Smooth muscle cell (in vitro differentiated cells): Measurements from ENCODE around the gene PARD3B. TPM values are rescaled to one million over a fixed set of nuclear protein-coding genes. Genes with fewer than 3 reads are reported as not detected.
A peak's percentile ranks its signal among the peaks of the same experiment; 100 is the strongest.

ENCODE experiments used
- DNase-seq: peaks from one replicate; lab custom pipeline; 2025; ENCODE audit not compliant: unreplicated experiment; lab: John Stamatoyannopoulos, UW
- H2AFZ ChIP-seq: fragments of 200-600 bp; sonication (generic); 2 replicates; pipeline ENCODE4 v1.6.0; 2016; ENCODE audit warnings: antibody characterized with exemption, low read depth, mild to moderate bottlenecking
- H3F3A ChIP-seq: fragments of 200-600 bp; sonication (generic); 2 replicates; pipeline ENCODE4 v1.6.0; 2017; ENCODE audit warnings: antibody characterized with exemption, low read depth
- H3K27ac ChIP-seq: fragments of 200-600 bp; sonication (generic); 2 replicates; pipeline ENCODE4 v1.5.1; 2016; ENCODE audit warnings: low read depth, mild to moderate bottlenecking
- H3K27me3 ChIP-seq: fragments of 200-600 bp; sonication (generic); 2 replicates; pipeline ENCODE4 v1.6.1; 2016; ENCODE audit warnings: low read depth, mild to moderate bottlenecking
- H3K36me3 ChIP-seq: fragments of 200-600 bp; sonication (generic); 2 replicates; pipeline ENCODE4 v1.5.1; 2016; ENCODE audit warnings: low read depth
- H3K4me1 ChIP-seq: fragments of 200-600 bp; sonication (generic); 2 replicates; pipeline ENCODE4 v1.5.1; 2016; ENCODE audit warnings: low read depth
- H3K4me2 ChIP-seq: fragments of 200-600 bp; sonication (generic); 2 replicates; pipeline ENCODE4 v1.6.0; 2016; ENCODE audit warnings: mild to moderate bottlenecking
- H3K4me3 ChIP-seq: fragments of 200-600 bp; sonication (generic); 2 replicates; pipeline ENCODE4 v1.5.1; 2016; ENCODE audit warnings: mild to moderate bottlenecking
- H3K79me2 ChIP-seq: fragments of 200-600 bp; sonication (generic); 2 replicates; pipeline ENCODE4 v1.6.0; 2016; ENCODE audit warnings: low read depth, mild to moderate bottlenecking
- H3K9ac ChIP-seq: fragments of 200-600 bp; sonication (generic); 2 replicates; pipeline ENCODE4 v1.6.0; 2016; ENCODE audit warnings: low read depth
- H3K9me3 ChIP-seq: fragments of 200-600 bp; sonication (generic); replicated peaks from 2 replicates; pipeline ENCODE4 v1.5.1; 2016; ENCODE audit warnings: low read depth
- H4K20me1 ChIP-seq: fragments of 200-600 bp; sonication (generic); 2 replicates; pipeline ENCODE4 v1.6.0; 2016; ENCODE audit warnings: low read depth
- CTCF ChIP-seq: fragments of 200-600 bp; sonication (generic); IDR thresholded peaks from 2 replicates; pipeline ENCODE4 v1.5.1; 2017; ENCODE audit warnings: borderline replicate concordance, mild to moderate bottlenecking, antibody characterized with exemption; ENCODE audit not compliant: insufficient read depth, poor library complexity, severe bottlenecking
- WGBS: methylation state at CpG from one replicate; pipeline ENCODE4 v1.1.7; 2016; ENCODE audit warnings: low lambda C conversion rate; 5-methylcytosine and 5-hydroxymethylcytosine counted together
- polyA plus RNA-seq: library from polyadenylated mRNA; unstranded; fragments of >200 nt; fragmentation: Nextera tagmentation; extraction: Ambion mirVana; gene quantifications from 2 replicates; pipeline ENCODE4 v1.2.1, GENCODE V29; 2016
- total RNA-seq: library from RNA; depleted of rRNA; stranded (reverse); fragments of >200 nt; gene quantifications from 2 replicates; pipeline ENCODE4 v1.2.3, GENCODE V29; 2014

PARD3B gene
- total and polyA plus RNA-seq, 2 experiments from 2014 or later, result 3.3 to 12.2 TPM

- WGBS, result 100% methylated on average over 5 of the region's 5 CpGs
- Histone ChIP-seq H3K4me3 (no peak overlapping the region), H3K27ac (no peak overlapping the region), H3K9me3 (no peaks in the 10 kb centered on the region), H3K79me2 (no peaks in the 10 kb centered on the region), H3K4me1 (no peaks in the 10 kb centered on the region), H3K27me3 (no peaks in the 10 kb centered on the region), H3K36me3 (no peaks in the 10 kb centered on the region), H4K20me1 (no peaks in the 10 kb centered on the region), H3K4me2 (no peak overlapping the region), H2AFZ (no peak overlapping the region), H3F3A (peaks cover 6% of the 10 kb centered on the region), H3K9ac (no peak overlapping the region)
- DNase-seq, result no peak
- no peak for TF ChIP-seq CTCF
These were observed 477.6 kb downstream of the PARD3B start for GRCh38 chr2:205022841-205023240.

GRCh38 chr2:205024822-205025518, 479.7 kb downstream of the PARD3B start:
- peak overlapping the region; percentile 32 for H3K4me3 ChIP-seq
- H3F3A ChIP-seq, result peaks cover 6% of the 10 kb centered on the region
- no peaks in the 10 kb centered on the region for H3K4me1 ChIP-seq
- H3K27ac ChIP-seq, result peak overlapping the region; percentile 91
- H3K9me3 ChIP-seq, result no peaks in the 10 kb centered on the region
- no peak overlapping the region for H2AFZ ChIP-seq
- peak overlapping the region; percentile 78 for H3K4me2 ChIP-seq
- 6% methylated on average over 10 of the region's 10 CpGs for WGBS
- no peak for TF ChIP-seq CTCF
- H4K20me1 ChIP-seq, result no peaks in the 10 kb centered on the region
- no peaks in the 10 kb centered on the region for H3K36me3 ChIP-seq
- H3K79me2 ChIP-seq, result no peaks in the 10 kb centered on the region
- DNase-seq, result peak; percentile 5
- peak overlapping the region; percentile 69 for H3K9ac ChIP-seq
- no peaks in the 10 kb centered on the region for H3K27me3 ChIP-seq

GRCh38 chr2:205025580-205026240, 480.4 kb downstream of the PARD3B start:
- no peaks in the 10 kb centered on the region for H3K27me3 ChIP-seq
- H3K9ac ChIP-seq, result peak overlapping the region; percentile 60
- no peak overlapping the region for H3K4me3 ChIP-seq
- no peak for TF ChIP-seq CTCF
- 58% methylated on average over 11 of the region's 11 CpGs for WGBS
- no peaks in the 10 kb centered on the region for H4K20me1 ChIP-seq
- peak overlapping the region; percentile 91 for H3K27ac ChIP-seq
- no peak for DNase-seq
- peak overlapping the region; percentile 32 for H3K4me2 ChIP-seq
- no peaks in the 10 kb centered on the region for H3K79me2 ChIP-seq
- no peaks in the 10 kb centered on the region for H3K4me1 ChIP-seq
- peaks cover 6% of the 10 kb centered on the region for H3F3A ChIP-seq
- H2AFZ ChIP-seq, result no peak overlapping the region
- no peaks in the 10 kb centered on the region for H3K9me3 ChIP-seq
- no peaks in the 10 kb centered on the region for H3K36me3 ChIP-seq
